ENCODE data around the gene AFF3.

GRCh38 chr2:100067784-100068183 is 74.6 kb downstream of the AFF3 start:
- TF ChIP-seq POLR2A (IDR thresholded peaks at IDR 0.05) (no peak), CTCF (IDR thresholded peaks at IDR 0.05) (no peak)
